ENCODE data around the gene HPSE2.

DNA sequence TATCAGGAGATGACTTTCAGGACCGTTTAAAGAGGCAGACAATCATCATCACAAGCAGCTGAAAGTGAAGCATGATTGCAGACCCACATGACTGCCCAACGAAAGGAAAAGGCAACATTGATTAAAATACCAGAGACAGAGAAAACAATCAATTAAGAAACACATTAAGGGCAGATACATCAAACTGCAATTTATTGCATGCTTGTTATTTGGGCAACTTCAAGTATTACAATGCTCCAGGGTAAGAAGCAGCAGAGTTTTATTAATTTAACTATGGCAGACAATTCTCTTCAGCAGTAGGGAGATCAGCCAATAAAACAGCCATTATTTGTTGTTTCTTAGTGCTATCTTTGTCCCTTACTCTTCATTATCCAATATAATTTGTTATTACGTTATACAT, 421.2 kb downstream of the HPSE2 start:
- no peak for TF ChIP-seq POLR2A (IDR thresholded peaks at IDR 0.05; ENCODE audit: low read depth)
- TF ChIP-seq, protein P1, sequence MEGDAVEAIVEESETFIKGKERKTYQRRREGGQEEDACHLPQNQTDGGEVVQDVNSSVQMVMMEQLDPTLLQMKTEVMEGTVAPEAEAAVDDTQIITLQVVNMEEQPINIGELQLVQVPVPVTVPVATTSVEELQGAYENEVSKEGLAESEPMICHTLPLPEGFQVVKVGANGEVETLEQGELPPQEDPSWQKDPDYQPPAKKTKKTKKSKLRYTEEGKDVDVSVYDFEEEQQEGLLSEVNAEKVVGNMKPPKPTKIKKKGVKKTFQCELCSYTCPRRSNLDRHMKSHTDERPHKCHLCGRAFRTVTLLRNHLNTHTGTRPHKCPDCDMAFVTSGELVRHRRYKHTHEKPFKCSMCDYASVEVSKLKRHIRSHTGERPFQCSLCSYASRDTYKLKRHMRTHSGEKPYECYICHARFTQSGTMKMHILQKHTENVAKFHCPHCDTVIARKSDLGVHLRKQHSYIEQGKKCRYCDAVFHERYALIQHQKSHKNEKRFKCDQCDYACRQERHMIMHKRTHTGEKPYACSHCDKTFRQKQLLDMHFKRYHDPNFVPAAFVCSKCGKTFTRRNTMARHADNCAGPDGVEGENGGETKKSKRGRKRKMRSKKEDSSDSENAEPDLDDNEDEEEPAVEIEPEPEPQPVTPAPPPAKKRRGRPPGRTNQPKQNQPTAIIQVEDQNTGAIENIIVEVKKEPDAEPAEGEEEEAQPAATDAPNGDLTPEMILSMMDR (IDR thresholded peaks at IDR 0.05), result no peak

All from esophagus muscularis mucosa (tissue), 3 donors.